ENCODE measurements around the gene ZSCAN29.

GRCh38 chr15:43316971-43317346 is 53.9 kb downstream of the ZSCAN29 start:
- no peak for TF ChIP-seq CTCF (IDR thresholded peaks at IDR 0.05)
- TF ChIP-seq POLR2A (IDR thresholded peaks at IDR 0.05) = no peak
